ENCODE results near the gene NQO2. TPM values are rescaled to one million over a fixed set of nuclear protein-coding genes. Genes with fewer than 3 reads are reported as not detected.

Gene NQO2
- total RNA-seq, 1 donor from 2014 or later: 45.8 TPM

GRCh38 chr6:3033652-3034051, 34.0 kb downstream of the NQO2 start:
- DNase-seq (ENCODE audit: low spot score, unreplicated experiment): no peak
- H3K27me3 Mint-ChIP-seq: no peaks in the 10 kb centered on the region
- H3K4me1 Mint-ChIP-seq (ENCODE audit: low read depth): peaks cover 6% of the 10 kb centered on the region
- H3K9me3 Mint-ChIP-seq (ENCODE audit: low read depth): peaks cover 7% of the 10 kb centered on the region
- H3K27ac Mint-ChIP-seq: no peak overlapping the region
- H3K36me3 Mint-ChIP-seq (ENCODE audit: insufficient read depth): peaks cover 2% of the 10 kb centered on the region
- no peak for TF ChIP-seq CTCF (IDR thresholded peaks at IDR 0.05; ENCODE audit: unreplicated experiment)
- H3K4me3 Mint-ChIP-seq (ENCODE audit: low read depth): no peak overlapping the region

GRCh38 chr6:3035397-3035796, 35.7 kb downstream of the NQO2 start:
- TF ChIP-seq CTCF (IDR thresholded peaks at IDR 0.05; ENCODE audit: unreplicated experiment): no peak
- Mint-ChIP-seq H3K27ac (no peak overlapping the region), H3K4me1 (ENCODE audit: low read depth) (peaks cover 15% of the 10 kb centered on the region), H3K36me3 (ENCODE audit: insufficient read depth) (peaks cover 2% of the 10 kb centered on the region), H3K27me3 (no peaks in the 10 kb centered on the region), H3K9me3 (ENCODE audit: low read depth) (peaks cover 7% of the 10 kb centered on the region), H3K4me3 (ENCODE audit: low read depth) (no peak overlapping the region)
- DNase-seq (ENCODE audit: low spot score, unreplicated experiment): no peak

GRCh38 chr6:3036861-3037637, 37.4 kb downstream of the NQO2 start:
- peaks cover 25% of the 10 kb centered on the region for H3K4me1 Mint-ChIP-seq (ENCODE audit: low read depth)
- H3K27ac Mint-ChIP-seq: peak overlapping the region; percentile 31
- no peaks in the 10 kb centered on the region for H3K27me3 Mint-ChIP-seq
- no peak for DNase-seq (ENCODE audit: low spot score, unreplicated experiment)
- H3K36me3 Mint-ChIP-seq (ENCODE audit: insufficient read depth): peaks cover 2% of the 10 kb centered on the region
- H3K9me3 Mint-ChIP-seq (ENCODE audit: low read depth): peaks cover 7% of the 10 kb centered on the region
- TF ChIP-seq CTCF (IDR thresholded peaks at IDR 0.05; ENCODE audit: unreplicated experiment): no peak
- H3K4me3 Mint-ChIP-seq (ENCODE audit: low read depth): no peak overlapping the region

GRCh38 chr6:3037638-3038365, 38.1 kb downstream of the NQO2 start:
- no peak for TF ChIP-seq CTCF (IDR thresholded peaks at IDR 0.05; ENCODE audit: unreplicated experiment)
- Mint-ChIP-seq H3K36me3 (ENCODE audit: insufficient read depth) (peaks cover 2% of the 10 kb centered on the region), H3K4me3 (ENCODE audit: low read depth) (no peak overlapping the region), H3K9me3 (ENCODE audit: low read depth) (peaks cover 7% of the 10 kb centered on the region), H3K27ac (no peak overlapping the region), H3K4me1 (ENCODE audit: low read depth) (peaks cover 25% of the 10 kb centered on the region), H3K27me3 (no peaks in the 10 kb centered on the region)
- no peak for DNase-seq (ENCODE audit: low spot score, unreplicated experiment)

- Mint-ChIP-seq H3K27me3 (no peaks in the 10 kb centered on the region), H3K4me3 (ENCODE audit: low read depth) (no peak overlapping the region), H3K27ac (no peak overlapping the region), H3K36me3 (ENCODE audit: insufficient read depth) (peaks cover 2% of the 10 kb centered on the region), H3K9me3 (ENCODE audit: low read depth) (peaks cover 7% of the 10 kb centered on the region), H3K4me1 (ENCODE audit: low read depth) (peaks cover 25% of the 10 kb centered on the region)
- no peak for DNase-seq (ENCODE audit: low spot score, unreplicated experiment)
- no peak for TF ChIP-seq CTCF (IDR thresholded peaks at IDR 0.05; ENCODE audit: unreplicated experiment)
Observed at GRCh38 chr6:3039384-3039783, 39.7 kb downstream of the NQO2 start.
